H54 (cell line): ENCODE data around the gene MDFI.

Experiments used
- DNase-seq: peaks from one replicate; pipeline ENCODE4 v3.0.0; 2011; ENCODE audit warnings: low spot score, mixed read lengths; ENCODE audit not compliant: insufficient read length
- FAIRE-seq: peaks from 3 replicates; lab custom pipeline; 2011; peaks lifted over from hg19 to GRCh38; lab: Jason Lieb, UNC
- POLR2A ChIP-seq: IDR thresholded peaks from 2 replicates; pipeline ENCODE4 v1.6.1; 2011; ENCODE audit warnings: low read depth, mild to moderate bottlenecking, low read length

MDFI gene

DNA sequence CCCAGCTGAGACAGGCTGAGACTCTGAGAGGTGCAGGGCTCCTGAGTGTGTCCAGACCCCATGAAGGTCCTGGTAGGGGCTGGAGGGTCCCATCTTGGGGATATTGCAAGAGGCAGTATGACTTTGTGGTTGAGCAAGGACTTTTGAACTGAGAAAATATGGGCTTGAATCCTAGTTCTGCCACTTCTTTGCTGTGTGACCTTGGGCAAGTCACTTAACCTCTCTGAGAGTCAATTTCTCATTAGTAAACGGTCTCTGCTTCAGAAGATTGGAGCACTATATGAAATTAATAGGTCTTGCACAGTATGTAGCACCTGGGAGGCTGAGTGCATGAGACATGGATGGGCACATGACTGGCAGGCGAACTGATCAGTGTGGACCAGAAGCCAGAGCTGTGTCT lies 54.5 kb downstream of the MDFI start:
- no peak for FAIRE-seq
- DNase-seq, result no peak
- TF ChIP-seq POLR2A, result no peak

DNA sequence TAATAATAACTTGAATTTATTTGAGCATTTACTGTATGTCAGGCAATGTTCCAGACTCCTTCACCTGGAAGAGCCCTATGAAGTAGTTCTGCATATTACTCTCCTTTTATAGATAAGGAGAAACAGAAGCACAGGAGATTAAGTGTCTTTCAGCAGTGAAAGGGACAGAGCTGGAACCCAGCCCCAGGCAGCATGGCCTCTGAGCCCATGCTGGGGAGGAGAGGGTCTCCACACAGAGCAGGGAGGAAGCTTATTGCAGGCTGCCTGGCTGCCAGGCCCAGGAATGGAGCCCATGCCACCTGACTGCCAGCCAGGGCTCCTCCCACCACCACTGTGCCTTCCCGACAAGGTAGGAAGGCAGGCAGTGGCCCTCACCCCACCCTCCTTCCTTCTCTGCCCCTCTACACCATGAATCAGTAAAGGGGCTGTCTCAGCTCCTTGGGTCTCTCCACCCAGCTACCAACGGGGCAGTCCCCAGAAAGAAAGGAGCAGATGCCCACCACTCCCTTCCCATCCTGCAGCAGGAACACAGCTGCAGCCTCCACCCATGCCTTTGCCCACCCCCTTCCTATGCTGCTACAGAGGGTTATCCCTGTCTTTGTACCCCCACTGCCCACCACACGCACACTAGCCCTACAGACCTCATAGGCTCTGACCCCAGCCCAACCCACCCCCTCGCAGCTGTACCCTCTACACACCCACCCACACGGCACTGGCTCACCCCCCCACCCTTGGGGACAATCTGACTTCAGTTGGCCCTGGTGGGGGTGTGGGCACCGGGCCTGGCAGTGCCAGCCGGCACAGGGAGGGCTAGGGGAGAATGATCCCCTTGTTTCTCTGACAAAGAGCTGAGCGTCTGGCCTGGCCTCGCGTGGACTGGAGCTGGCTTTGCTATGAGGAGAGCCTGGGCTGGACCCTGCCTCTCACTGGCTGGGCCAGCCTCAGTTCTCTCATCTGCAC lies 55.3 kb downstream of the MDFI start:
- no peak for FAIRE-seq
- DNase-seq, result no peak
- no peak for TF ChIP-seq POLR2A

DNA sequence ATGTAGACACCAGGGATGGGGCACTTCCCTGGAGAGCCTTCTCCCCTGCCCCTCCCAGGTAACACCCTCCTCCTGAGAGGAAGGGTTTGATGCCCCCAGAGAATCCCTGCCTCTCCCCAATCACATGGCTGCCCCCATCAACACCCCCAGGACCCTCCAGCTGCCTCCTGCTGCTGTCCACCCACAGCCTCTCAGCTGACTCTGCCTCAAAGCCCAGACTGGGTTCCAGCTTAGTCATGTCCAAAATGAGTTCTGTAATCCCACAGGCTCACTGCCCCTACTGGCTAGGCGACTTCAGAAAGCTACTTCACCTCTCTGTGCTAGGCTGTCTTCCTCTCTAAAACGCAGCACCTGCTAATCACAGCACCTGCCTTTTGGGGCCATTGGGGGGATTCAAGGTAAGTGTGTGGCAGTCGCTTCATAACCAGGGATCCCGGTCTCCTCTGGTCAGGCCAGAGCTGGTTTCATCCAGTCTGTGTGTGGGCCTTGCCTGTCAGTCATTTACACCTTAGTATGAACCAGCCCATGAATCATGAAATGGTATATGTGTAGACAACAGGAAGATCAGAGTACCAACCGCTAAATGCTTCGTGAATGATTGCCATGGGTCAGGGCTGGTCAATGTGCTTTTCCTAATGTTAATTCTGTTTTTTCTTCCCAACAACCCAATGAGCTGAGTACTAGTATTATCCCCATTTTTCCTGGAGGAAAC lies 56.7 kb downstream of the MDFI start:
- FAIRE-seq (no peak), DNase-seq (no peak)
- no peak for TF ChIP-seq POLR2A

DNA sequence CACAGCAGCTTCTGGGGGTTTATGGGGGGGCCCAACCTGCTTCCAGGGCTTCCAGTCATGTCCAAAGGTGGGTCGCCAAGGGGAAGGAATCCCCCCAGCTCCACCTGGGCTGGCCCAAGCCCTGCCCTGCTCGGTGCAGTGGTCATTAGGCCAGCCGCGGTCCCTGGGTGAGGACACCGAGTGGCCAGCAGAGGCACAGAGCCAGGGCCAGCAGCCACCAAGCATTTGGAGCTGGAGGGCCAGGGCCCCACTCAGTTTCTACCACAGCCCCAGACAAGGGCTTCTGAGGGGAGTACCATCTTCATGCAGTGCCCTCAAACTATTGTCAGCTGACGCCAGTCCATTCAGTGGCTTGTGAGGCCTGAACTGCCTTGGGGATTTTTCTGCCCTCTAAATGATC lies 57.6 kb downstream of the MDFI start:
- FAIRE-seq, result no peak

DNA sequence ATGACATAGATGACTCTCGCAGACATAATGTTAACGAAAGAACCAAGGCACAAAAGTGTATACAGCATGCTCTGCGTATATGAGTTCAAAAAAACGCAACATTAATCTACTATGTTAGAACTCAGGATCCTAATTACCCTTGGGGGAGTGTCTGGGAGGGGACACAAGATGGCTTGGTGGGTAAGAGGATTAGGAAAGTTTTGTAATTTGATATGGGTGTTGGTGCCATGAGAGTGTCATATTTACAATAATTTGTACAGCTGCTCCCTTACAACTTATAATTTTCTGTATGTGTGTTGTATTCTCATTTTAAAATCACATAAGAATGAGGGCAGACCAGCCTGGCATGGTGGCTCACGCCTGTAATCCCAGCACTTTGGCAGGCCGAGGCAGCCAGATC lies 58.5 kb downstream of the MDFI start:
- FAIRE-seq (no peak), DNase-seq (no peak)
- no peak for TF ChIP-seq POLR2A

More for the DNA sequence above, 57.6 kb downstream of the MDFI start:
- no peak for TF ChIP-seq POLR2A
- DNase-seq, result no peak

DNA sequence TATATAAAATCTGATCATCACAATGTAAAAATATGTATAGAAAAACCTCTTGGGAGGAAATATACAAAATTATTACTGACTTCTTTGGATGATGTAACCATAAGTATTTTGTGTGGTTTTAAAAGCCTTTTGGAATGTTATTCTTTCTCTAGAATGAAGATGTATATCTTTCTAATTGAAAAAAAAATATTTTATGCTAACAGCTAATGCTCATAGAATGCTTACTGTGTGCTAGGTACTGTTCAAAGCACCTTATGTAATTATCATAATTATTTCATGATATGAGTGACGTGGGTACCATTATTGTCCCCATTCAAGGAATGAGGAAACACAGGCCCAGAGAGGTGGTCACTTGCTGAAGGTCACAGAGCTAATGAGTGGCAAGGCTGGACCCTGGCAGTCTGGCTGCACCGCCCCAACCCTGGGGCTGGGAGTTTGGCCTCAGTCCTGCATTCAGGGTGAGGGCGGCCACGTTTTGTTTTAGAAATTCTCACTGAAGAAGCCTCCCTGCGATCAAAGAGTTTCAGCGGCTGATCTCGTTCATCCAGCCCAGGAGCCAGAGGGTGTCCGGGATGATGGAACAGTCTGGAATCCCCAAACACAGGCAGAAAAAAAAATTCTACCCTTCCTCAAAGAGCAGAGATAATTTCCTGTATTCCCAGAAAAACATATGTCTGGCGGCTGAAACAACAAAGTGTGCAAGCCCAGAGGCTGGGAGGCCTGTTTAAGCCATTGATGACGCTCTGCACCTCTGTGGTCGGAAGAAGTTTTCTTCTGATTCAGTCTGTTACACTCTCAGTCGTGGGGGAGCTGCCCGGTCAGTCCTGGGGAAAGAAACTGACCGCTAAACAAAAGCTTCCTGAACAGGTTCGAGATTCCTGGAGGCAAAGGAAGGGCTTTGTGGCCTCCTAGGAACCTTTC lies 59.9 kb downstream of the MDFI start:
- peak; percentile 50 for FAIRE-seq
- peak; percentile 69 for DNase-seq
- TF ChIP-seq POLR2A, result no peak

DNA sequence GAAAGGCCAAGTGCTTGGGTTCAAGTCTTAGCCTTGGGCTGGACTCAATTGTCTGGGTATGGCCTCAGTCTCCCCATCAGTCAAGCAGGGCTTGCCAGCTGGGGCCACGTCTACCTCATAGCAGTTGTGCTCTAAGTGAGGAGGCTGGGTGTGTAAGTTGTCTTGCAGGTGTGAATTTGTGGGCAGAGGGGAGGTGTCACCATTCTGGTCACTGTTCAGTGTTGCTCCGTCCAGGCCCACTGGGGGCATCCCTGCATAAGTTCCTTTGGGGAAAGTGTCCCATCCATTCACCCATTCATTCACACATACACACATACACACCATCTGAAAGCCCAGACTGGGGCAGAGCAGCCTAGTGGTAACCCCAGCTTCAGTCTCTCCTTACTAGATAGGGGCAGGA lies 60.8 kb downstream of the MDFI start:
- DNase-seq (no peak), FAIRE-seq (no peak)
- no peak for TF ChIP-seq POLR2A

DNA sequence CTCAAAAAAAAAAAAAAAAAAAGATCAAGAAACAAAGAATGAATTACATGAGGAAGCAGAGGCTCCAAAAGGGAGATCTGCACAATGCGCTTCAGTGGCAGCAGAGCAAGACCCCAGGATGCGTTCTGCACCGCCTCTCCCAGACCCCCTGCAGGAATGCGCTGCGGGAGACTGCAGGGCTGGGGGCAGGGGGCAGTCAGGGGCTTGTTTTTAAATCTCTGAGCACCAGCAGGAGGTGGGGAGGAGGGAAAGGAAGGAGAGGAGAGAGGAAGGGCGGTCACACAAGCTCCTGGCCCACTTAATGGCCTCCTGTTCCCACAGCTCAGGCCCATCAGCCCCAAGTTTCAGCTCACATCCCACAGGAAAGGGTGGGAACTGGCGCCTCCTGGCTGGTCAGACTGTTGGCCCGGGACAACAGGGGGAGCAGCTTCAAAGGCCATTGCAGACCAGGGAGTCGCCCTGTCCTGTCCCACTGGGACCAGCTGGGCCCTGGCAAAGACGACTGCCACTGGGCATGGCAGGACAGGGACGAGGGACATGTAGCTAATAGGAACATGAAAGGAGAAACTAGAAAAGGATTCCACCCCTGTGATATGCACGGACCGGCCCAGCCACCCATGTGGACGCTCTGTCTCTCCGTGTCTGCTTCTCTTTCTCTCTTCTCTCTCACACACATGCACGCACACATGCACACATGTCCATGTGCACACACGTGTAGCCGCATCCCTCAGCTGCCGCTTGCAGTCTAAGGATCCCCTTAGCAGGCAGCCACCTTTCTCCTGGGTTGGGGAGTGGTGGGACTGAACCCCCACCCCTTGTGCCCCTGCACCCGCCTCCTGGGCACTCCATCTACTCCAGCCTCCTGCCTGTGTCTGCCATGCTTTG lies 62.4 kb downstream of the MDFI start:
- no peak for DNase-seq
- no peak for TF ChIP-seq POLR2A
- FAIRE-seq, result no peak

DNA sequence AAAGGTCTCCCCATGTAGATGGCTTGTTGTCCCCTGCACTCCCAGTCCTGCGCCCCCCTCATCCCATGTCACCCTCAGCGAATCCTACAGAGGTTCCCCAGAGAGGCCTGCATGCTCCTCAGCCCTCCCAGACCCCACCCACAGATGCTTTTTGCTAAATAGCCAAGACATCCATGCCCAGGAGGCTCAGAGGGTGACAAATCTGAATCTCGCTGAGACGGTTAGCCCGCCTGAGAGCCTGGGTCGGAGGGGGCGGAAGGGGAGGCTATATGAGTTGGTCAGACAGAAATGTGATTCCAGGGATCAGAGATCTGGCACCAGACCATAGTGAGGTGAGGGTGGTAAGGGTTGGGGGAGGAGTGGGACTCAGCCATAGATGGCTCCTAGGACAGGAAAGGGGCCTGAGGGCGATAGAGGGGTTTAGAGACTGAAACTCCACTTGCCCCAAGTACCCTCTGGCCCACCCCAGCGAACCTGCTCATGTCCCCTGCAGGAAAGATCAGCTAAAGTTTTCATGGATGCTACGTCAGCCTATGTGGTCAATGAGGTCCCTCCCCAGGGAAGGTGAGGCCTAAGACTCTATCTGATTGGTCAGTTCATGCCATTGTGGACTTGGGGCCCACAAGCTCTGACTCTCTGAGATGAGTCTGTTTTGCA lies 63.9 kb downstream of the MDFI start:
- no peak for DNase-seq
- no peak for FAIRE-seq

DNA sequence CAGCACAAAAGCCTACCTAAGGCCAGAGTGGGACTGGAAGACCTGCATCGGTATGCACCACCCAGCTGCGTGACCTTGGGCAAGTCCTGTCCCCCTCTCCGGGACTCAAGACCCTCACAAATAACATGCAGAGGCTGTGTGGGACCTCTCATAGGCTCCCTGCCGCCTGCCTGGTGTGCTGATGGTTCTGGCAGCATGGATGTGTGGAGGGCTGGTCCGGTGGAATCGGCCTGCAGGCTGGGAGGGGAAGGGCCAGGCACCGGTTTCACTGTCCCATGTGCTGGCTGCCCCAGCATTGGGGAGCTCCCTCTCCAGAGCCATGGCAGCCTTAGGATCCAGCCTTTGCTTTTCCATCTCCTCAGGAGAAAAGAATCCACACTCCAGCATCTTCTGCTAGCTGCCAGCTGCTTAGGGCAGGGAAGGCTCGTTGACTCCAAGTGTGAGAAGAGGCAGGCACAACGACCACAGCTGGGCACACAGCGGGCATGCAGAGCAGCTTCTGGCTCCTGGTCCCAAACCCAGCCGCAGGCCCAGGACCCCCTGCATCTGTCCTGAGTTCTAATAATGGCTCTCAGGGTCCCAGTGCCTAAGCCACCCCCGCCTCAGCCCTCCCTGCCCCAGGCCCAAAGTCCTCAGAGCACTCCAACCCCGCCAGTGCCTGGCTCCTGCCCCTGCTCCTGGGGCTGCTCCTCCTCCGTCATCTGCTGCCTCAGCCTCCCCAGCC lies 64.7 kb downstream of the MDFI start:
- no peak for TF ChIP-seq POLR2A
- FAIRE-seq (no peak), DNase-seq (no peak)

More for the DNA sequence above, 63.9 kb downstream of the MDFI start:
- TF ChIP-seq POLR2A, result no peak
